Nasal cavity respiratory epithelium epithelial cell of viscerocranial mucosa (primary cell): ENCODE data around the gene TTI1. TPM values are rescaled to one million over a fixed set of nuclear protein-coding genes. Genes with fewer than 3 reads are reported as not detected.

Experiments
- total RNA-seq: library from RNA; depleted of rRNA; stranded (reverse); fragments of >200 nt; gene quantifications from 2 replicates; pipeline ENCODE4 v1.2.3, GENCODE V29; 2014

Gene TTI1
- total RNA-seq: 19.5 and 27.9 TPM in 2 replicates

DNA sequence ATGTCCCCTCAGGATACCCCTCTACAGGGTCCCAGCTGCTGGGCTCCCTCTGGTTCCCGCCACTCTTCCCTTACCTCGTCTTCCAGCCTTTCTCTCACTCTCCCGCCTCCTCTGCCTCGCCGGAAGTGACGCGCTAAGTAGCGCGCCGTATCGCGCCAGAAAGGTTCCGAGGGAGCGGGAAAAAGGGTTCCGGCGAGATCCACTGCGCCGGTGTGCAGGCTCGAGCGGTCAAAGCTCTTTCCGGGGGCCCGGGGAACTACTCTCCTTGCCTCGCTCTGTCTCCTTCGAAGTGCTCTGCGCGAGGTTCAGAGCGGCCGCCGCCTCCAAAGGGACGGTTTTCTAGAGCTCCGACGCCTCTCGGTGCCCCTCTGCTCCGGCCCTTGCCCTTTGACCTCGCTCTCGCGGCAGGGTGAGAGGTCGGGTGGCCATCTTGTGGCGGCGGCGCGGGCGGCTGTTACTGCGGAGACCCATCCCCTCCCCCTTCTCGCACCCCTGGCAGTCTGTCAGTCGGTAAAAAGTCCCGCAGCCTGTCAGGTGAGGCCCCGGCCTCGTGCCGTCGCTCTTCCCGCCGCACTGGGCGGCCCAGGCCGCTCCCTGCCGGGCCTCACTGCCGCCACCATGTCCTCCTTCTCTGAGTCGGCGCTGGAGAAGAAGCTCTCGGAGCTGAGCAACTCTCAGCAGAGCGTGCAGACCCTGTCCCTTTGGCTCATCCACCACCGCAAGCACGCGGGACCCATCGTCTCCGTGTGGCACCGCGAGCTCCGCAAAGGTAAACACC, at the start of gene TTI1, which contains the start of gene RPRD1B:
TSS of gene TTI1 (minus strand) at position 127 of the 778 bp plus-strand sequence. CDS start 19,640 bp downstream, outside the sequence.
TSS of gene RPRD1B (plus strand) at position 417 of the 778 bp plus-strand sequence. CDS start at position 619, 202 bp downstream.

Other genes starting within 250 kb of the TTI1 start
- 1.4 and 7.4 TPM in 2 replicates for gene VSTM2L, start 130.3 kb downstream of the TTI1 start, total RNA-seq
- 18.5 and 32.5 TPM in 2 replicates for gene RPRD1B, start 290 bp upstream of the TTI1 start, total RNA-seq
- 0.68 and 24.8 TPM in 2 replicates for gene TGM2, start 131.8 kb upstream of the TTI1 start, total RNA-seq
- not detected in 2 replicates for gene KIAA1755, start 227.3 kb upstream of the TTI1 start, total RNA-seq